GM23338 (cell line): ENCODE measurements around the gene GPATCH4. TPM values are rescaled to one million over a fixed set of nuclear protein-coding genes. Genes with fewer than 3 reads are reported as not detected.

Experiments
- ATAC-seq: fragments of 200-7000 bp; cut with Tn5 transposase; 3 replicates; pipeline ENCODE4 v1.9.1; 2020
- DNase-seq: peaks from one replicate; pipeline ENCODE4 v3.0.0-alpha.2; 2015; ENCODE audit warnings: low spot score
- H2AFZ ChIP-seq: fragments of 200-600 bp; sonication (generic); 2 replicates; pipeline ENCODE4 v1.8.0; 2016; ENCODE audit warnings: antibody characterized with exemption, mild to moderate bottlenecking, moderate library complexity
- H3F3A ChIP-seq: fragments of 200-600 bp; sonication (generic); replicated peaks from 2 replicates; pipeline ENCODE4 v1.8.0; 2017; ENCODE audit warnings: antibody characterized with exemption, mixed run types, low read depth
- H3K27ac ChIP-seq: fragments of 200-600 bp; sonication (generic); 2 replicates; pipeline ENCODE4 v1.6.1; 2016; ENCODE audit warnings: low read depth
- H3K27me3 ChIP-seq: fragments of 200-600 bp; sonication (generic); 2 replicates; pipeline ENCODE4 v1.8.0; 2016; ENCODE audit warnings: mild to moderate bottlenecking, mixed run types, moderate library complexity; ENCODE audit not compliant: insufficient read depth
- H3K36me3 ChIP-seq: fragments of 200-600 bp; sonication (generic); 2 replicates; pipeline ENCODE4 v1.8.0; 2016; ENCODE audit warnings: mild to moderate bottlenecking; ENCODE audit not compliant: insufficient read depth
- H3K4me1 ChIP-seq: fragments of 200-600 bp; sonication (generic); 2 replicates; pipeline ENCODE4 v1.8.0; 2016; ENCODE audit warnings: mild to moderate bottlenecking, moderate library complexity; ENCODE audit not compliant: insufficient read depth
- H3K4me2 ChIP-seq: fragments of 200-600 bp; sonication (generic); 2 replicates; pipeline ENCODE4 v1.7.1; 2017; ENCODE audit warnings: mixed run types
- H3K4me3 ChIP-seq: fragments of 200-600 bp; sonication (generic); 2 replicates; pipeline ENCODE4 v1.6.1; 2016; ENCODE audit warnings: mixed run types
- H3K79me2 ChIP-seq: fragments of 200-600 bp; sonication (generic); replicated peaks from 2 replicates; pipeline ENCODE4 v1.8.0; 2017; ENCODE audit warnings: mild to moderate bottlenecking; ENCODE audit not compliant: insufficient read depth
- H3K9me2 ChIP-seq: fragments of 200-600 bp; sonication (generic); 2 replicates; pipeline ENCODE4 v1.8.0; 2017; ENCODE audit not compliant: insufficient read depth
- H4K20me1 ChIP-seq: fragments of 200-600 bp; sonication (generic); replicated peaks from 2 replicates; pipeline ENCODE4 v1.8.0; 2017; ENCODE audit warnings: mild to moderate bottlenecking; ENCODE audit not compliant: insufficient read depth
- H3K27ac Mint-ChIP-seq: 2 replicates; pipeline ENCODE4 v1.8.0; 2020; ENCODE audit warnings: inconsistent platforms, mild to moderate bottlenecking, moderate library complexity, mixed read lengths
- H3K27me3 Mint-ChIP-seq: 3 replicates; pipeline ENCODE4 v1.8.0; 2022; ENCODE audit warnings: low read depth, mild to moderate bottlenecking, moderate library complexity, mixed read lengths, inconsistent platforms; ENCODE audit not compliant: insufficient read depth, poor library complexity
- H3K36me3 Mint-ChIP-seq: 3 replicates; pipeline ENCODE4 v1.8.0; 2021; ENCODE audit warnings: low read depth, mild to moderate bottlenecking, inconsistent platforms, moderate library complexity, mixed read lengths
- H3K4me1 Mint-ChIP-seq: 3 replicates; pipeline ENCODE4 v1.8.0; 2020; ENCODE audit warnings: mild to moderate bottlenecking, inconsistent platforms, mixed read lengths
- H3K4me3 Mint-ChIP-seq: 3 replicates; pipeline ENCODE4 v1.8.0; 2021; ENCODE audit warnings: moderate library complexity, mild to moderate bottlenecking, inconsistent platforms, mixed read lengths
- H3K9me3 Mint-ChIP-seq: 3 replicates; pipeline ENCODE4 v1.8.0; 2020; ENCODE audit warnings: moderate library complexity, mild to moderate bottlenecking, inconsistent platforms, mixed read lengths
- CREB1 ChIP-seq: fragments of 250-450 bp; sonication (Bioruptor Pico); IDR thresholded peaks from 2 replicates; pipeline ENCODE4 v1.5.0; 2020; ENCODE audit warnings: low read depth, mild to moderate bottlenecking, moderate library complexity
- CTCF ChIP-seq, 2 experiments: fragments of 200-600 bp in 1 of 2; sonication (generic) in 1 of 2; conservative IDR thresholded peaks; 2 replicates each; pipeline versions ENCODE4 v1.5.1 to v1.6.1; 2016 to 2017; ENCODE audit warnings: antibody characterized with exemption in 2 of 2, low read depth in 2 of 2, mild to moderate bottlenecking in 2 of 2, moderate library complexity in 1 of 2
- EZH2 ChIP-seq: fragments of 200-600 bp; sonication (generic); IDR thresholded peaks from one replicate; pipeline ENCODE4 v1.8.0; 2017; ENCODE audit warnings: antibody characterized with exemption, mild to moderate bottlenecking, low read depth; ENCODE audit not compliant: unreplicated experiment
- EZH2phosphoT487 ChIP-seq: fragments of 200-600 bp; sonication (generic); IDR thresholded peaks from one replicate; pipeline ENCODE4 v1.8.1; 2018; ENCODE audit warnings: antibody characterized with exemption; ENCODE audit not compliant: unreplicated experiment
- NANOG ChIP-seq: IDR thresholded peaks from 2 replicates; pipeline ENCODE4 v1.6.1; 2016; ENCODE audit warnings: antibody characterized with exemption, borderline replicate concordance
- ZNF331 ChIP-seq: fragments of 250-450 bp; sonication (Bioruptor Pico); IDR thresholded peaks from 2 replicates; pipeline ENCODE4 v1.5.0; 2020; ENCODE audit warnings: low read depth, mild to moderate bottlenecking, moderate library complexity
- polyA plus RNA-seq: library from polyadenylated mRNA; unstranded; fragments of >200 nt; fragmentation: Nextera tagmentation; extraction: Ambion mirVana; gene quantifications from 2 replicates; pipeline ENCODE4 v1.2.1, GENCODE V29; 2016
- total RNA-seq: library from RNA; depleted of rRNA; stranded (reverse); fragments of >200 nt; shearing (Covaris generic); gene quantifications from 2 replicates; pipeline ENCODE4 v1.2.3, GENCODE V29; 2014
- TF ChIP-seq, protein P1 (sequence below): IDR thresholded peaks from 2 replicates; pipeline ENCODE4 v1.6.1; 2016; ENCODE audit warnings: antibody characterized with exemption
- TF ChIP-seq, protein P2 (sequence below): fragments of 250-450 bp; sonication (Bioruptor Pico); IDR thresholded peaks from 2 replicates; pipeline ENCODE4 v1.5.0; 2020; ENCODE audit warnings: mild to moderate bottlenecking, moderate library complexity

GPATCH4 gene
- total and polyA plus RNA-seq, 2 experiments from 2014 or later = 58.9 to 187 TPM

DNA sequence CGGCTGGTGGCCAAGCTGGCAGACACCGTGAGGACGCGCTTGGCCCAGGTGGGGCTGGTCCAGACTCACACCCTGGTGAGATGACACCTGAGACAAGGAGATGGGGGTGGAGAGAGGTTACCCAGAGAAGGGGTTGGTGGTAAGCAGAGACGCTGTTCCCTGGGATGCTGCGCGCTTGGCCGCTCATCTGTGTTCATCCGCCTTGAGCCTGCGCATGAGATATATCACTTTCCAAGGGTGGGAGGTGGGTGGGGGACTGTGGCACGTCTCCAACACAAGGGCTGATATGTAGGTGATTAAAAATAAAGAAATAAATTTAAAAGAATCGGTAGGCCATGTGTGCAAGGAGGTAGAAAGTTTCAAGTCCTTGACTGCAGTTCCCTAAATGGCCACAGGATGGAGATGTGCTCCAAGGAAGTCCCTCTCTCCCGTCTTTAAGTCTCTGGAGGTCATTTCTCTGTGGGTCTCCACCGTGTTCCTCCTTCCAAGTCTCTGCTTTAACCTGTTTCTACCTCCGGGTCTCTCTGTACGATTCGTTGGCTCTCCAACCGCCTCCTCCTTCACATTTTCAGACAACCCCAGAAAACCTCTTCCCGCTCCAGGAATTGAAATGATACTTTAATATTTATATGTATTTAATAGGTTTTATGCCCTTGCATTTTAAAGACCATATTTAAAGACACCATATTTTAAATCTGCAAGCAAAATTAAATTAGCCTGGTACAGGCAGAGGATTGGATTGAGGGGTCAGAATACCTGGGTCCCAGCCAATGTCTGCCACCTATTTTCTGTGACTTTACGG lies 17.3 kb downstream of the GPATCH4 start:
- no peaks in the 10 kb centered on the region; the same call in 2 of the 3 replicates for H3K9me3 Mint-ChIP-seq
- H3K4me2 ChIP-seq = peak overlapping the region; percentile 72
- H3K27ac Mint-ChIP-seq = no peak overlapping the region
- 0 out of 2 replicates have a peak, but pooled peaks cover 3% of the 10 kb centered on the region for H3K9me2 ChIP-seq
- no peaks in the 10 kb centered on the region for H3K36me3 ChIP-seq
- peak; percentile 97 for DNase-seq
- no peaks in the 10 kb centered on the region for H3K27me3 ChIP-seq
- peak overlapping the region; percentile 62 for H3K4me3 Mint-ChIP-seq
- no peaks in the 10 kb centered on the region; the same call in 2 of the 3 replicates for H3K36me3 Mint-ChIP-seq
- peak overlapping the region; percentile 41 for H3K4me3 ChIP-seq
- peak; percentile 77 for ATAC-seq
- no peaks in the 10 kb centered on the region for H4K20me1 ChIP-seq
- no peak overlapping the region for H3K27ac ChIP-seq
- peaks cover 8% of the 10 kb centered on the region for H3K27me3 Mint-ChIP-seq
- H3K79me2 ChIP-seq = no peaks in the 10 kb centered on the region
- TF ChIP-seq ZNF331 (CRISPR knock-in tag) (no peak), EZH2phosphoT487 (no peak), CREB1 (CRISPR knock-in tag) (no peak), NANOG (no peak), EZH2 (no peak), CTCF (conservative IDR thresholded peaks at IDR 0.05; ENCODE audit: low read depth in 2 of 2) (peak; percentile 83 to 95)
- TF ChIP-seq, protein P1, sequence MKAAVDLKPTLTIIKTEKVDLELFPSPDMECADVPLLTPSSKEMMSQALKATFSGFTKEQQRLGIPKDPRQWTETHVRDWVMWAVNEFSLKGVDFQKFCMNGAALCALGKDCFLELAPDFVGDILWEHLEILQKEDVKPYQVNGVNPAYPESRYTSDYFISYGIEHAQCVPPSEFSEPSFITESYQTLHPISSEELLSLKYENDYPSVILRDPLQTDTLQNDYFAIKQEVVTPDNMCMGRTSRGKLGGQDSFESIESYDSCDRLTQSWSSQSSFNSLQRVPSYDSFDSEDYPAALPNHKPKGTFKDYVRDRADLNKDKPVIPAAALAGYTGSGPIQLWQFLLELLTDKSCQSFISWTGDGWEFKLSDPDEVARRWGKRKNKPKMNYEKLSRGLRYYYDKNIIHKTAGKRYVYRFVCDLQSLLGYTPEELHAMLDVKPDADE = no peak
- TF ChIP-seq, protein P2, sequence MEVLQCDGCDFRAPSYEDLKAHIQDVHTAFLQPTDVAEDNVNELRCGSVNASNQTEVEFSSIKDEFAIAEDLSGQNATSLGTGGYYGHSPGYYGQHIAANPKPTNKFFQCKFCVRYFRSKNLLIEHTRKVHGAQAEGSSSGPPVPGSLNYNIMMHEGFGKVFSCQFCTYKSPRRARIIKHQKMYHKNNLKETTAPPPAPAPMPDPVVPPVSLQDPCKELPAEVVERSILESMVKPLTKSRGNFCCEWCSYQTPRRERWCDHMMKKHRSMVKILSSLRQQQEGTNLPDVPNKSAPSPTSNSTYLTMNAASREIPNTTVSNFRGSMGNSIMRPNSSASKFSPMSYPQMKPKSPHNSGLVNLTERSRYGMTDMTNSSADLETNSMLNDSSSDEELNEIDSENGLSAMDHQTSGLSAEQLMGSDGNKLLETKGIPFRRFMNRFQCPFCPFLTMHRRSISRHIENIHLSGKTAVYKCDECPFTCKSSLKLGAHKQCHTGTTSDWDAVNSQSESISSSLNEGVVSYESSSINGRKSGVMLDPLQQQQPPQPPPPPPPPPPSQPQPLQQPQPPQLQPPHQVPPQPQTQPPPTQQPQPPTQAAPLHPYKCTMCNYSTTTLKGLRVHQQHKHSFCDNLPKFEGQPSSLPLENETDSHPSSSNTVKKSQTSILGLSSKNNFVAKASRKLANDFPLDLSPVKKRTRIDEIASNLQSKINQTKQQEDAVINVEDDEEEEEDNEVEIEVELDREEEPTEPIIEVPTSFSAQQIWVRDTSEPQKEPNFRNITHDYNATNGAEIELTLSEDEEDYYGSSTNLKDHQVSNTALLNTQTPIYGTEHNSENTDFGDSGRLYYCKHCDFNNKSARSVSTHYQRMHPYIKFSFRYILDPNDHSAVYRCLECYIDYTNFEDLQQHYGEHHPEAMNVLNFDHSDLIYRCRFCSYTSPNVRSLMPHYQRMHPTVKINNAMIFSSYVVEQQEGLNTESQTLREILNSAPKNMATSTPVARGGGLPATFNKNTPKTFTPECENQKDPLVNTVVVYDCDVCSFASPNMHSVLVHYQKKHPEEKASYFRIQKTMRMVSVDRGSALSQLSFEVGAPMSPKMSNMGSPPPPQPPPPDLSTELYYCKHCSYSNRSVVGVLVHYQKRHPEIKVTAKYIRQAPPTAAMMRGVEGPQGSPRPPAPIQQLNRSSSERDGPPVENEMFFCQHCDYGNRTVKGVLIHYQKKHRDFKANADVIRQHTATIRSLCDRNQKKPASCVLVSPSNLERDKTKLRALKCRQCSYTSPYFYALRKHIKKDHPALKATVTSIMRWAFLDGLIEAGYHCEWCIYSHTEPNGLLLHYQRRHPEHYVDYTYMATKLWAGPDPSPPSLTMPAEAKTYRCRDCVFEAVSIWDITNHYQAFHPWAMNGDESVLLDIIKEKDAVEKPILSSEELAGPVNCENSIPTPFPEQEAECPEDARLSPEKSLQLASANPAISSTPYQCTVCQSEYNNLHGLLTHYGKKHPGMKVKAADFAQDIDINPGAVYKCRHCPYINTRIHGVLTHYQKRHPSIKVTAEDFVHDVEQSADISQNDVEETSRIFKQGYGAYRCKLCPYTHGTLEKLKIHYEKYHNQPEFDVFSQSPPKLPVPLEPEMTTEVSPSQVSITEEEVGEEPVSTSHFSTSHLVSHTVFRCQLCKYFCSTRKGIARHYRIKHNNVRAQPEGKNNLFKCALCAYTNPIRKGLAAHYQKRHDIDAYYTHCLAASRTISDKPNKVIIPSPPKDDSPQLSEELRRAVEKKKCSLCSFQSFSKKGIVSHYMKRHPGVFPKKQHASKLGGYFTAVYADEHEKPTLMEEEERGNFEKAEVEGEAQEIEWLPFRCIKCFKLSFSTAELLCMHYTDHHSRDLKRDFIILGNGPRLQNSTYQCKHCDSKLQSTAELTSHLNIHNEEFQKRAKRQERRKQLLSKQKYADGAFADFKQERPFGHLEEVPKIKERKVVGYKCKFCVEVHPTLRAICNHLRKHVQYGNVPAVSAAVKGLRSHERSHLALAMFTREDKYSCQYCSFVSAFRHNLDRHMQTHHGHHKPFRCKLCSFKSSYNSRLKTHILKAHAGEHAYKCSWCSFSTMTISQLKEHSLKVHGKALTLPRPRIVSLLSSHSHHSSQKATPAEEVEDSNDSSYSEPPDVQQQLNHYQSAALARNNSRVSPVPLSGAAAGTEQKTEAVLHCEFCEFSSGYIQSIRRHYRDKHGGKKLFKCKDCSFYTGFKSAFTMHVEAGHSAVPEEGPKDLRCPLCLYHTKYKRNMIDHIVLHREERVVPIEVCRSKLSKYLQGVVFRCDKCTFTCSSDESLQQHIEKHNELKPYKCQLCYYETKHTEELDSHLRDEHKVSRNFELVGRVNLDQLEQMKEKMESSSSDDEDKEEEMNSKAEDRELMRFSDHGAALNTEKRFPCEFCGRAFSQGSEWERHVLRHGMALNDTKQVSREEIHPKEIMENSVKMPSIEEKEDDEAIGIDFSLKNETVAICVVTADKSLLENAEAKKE (CRISPR knock-in tag) = 0 out of 2 replicates have a peak, but pooled peaks have one; percentile 31
- H2AFZ ChIP-seq = peak overlapping the region; percentile 92; the same call in 1 of the 2 replicates
- H3K4me1 ChIP-seq = peaks cover 10% of the 10 kb centered on the region
- peaks cover 26% of the 10 kb centered on the region for H3K4me1 Mint-ChIP-seq
- H3F3A ChIP-seq = no peaks in the 10 kb centered on the region
